GM23338 (cell line): ENCODE measurements around the gene CTNNA3.

Experiments used
- JUNB ChIP-seq: IDR thresholded peaks from one replicate; pipeline ENCODE4 v1.6.1; 2016; ENCODE audit warnings: antibody characterized with exemption; ENCODE audit not compliant: unreplicated experiment
- TF ChIP-seq, protein P1 (sequence below), 2 experiments: fragments of 200-600 bp in 1 of 2; sonication (generic) in 1 of 2; conservative IDR thresholded peaks; 2 replicates each; pipeline versions ENCODE4 v1.5.1 to v1.6.1; 2016 to 2017; ENCODE audit warnings: antibody characterized with exemption in 2 of 2, low read depth in 2 of 2, mild to moderate bottlenecking in 2 of 2, moderate library complexity in 1 of 2

DNA sequence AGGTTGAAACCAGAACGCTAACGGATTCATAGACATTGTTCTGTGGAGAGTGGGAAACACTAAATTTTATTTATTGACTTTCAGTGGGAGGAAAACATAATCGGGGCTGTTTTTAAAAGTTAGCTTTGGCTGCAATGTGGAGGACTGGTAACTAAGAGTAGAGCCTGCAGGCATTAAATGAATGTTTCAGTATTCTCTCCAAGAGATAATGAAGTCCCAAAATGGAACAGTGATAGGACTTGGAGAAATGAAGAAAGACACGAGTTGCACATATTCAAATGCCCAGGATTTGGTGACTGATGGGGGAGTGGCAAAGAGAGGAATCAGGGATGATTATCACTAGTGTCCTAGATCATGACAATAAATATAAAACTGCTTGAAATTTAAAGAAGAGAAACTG is 1130.0 kb downstream of the CTNNA3 start:
- TF ChIP-seq, protein P1, sequence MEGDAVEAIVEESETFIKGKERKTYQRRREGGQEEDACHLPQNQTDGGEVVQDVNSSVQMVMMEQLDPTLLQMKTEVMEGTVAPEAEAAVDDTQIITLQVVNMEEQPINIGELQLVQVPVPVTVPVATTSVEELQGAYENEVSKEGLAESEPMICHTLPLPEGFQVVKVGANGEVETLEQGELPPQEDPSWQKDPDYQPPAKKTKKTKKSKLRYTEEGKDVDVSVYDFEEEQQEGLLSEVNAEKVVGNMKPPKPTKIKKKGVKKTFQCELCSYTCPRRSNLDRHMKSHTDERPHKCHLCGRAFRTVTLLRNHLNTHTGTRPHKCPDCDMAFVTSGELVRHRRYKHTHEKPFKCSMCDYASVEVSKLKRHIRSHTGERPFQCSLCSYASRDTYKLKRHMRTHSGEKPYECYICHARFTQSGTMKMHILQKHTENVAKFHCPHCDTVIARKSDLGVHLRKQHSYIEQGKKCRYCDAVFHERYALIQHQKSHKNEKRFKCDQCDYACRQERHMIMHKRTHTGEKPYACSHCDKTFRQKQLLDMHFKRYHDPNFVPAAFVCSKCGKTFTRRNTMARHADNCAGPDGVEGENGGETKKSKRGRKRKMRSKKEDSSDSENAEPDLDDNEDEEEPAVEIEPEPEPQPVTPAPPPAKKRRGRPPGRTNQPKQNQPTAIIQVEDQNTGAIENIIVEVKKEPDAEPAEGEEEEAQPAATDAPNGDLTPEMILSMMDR (conservative IDR thresholded peaks at IDR 0.05; ENCODE audit: low read depth in 2 of 2) = no peak
- TF ChIP-seq JUNB = no peak
